Brain microvascular endothelial cell (primary cell): ENCODE measurements around the gene HS3ST2.
"Not testable (repeated sequence)": the region's sequence is repeated elsewhere in the genome, so short reads cannot be mapped to it uniquely, and the experiment has no call there.

Experiments used
- DNase-seq: peaks from one replicate; pipeline ENCODE4 v3.0.0-alpha.2; 2020
- H3K27ac ChIP-seq: fragments of 250-450 bp; sonication (Bioruptor Pico); 2 replicates; pipeline ENCODE4 v1.5.1; 2020; ENCODE audit warnings: mild to moderate bottlenecking, moderate library complexity
- H3K27me3 ChIP-seq: fragments of 250-450 bp; sonication (Bioruptor Pico); replicated peaks from 2 replicates; pipeline ENCODE4 v1.5.1; 2020; ENCODE audit warnings: mild to moderate bottlenecking
- H3K36me3 ChIP-seq: fragments of 250-450 bp; sonication (Bioruptor Pico); replicated peaks from 2 replicates; pipeline ENCODE4 v1.5.1; 2020; ENCODE audit warnings: mild to moderate bottlenecking
- H3K4me3 ChIP-seq: 2 replicates; pipeline ENCODE4 v1.5.1; 2011; ENCODE audit warnings: low read depth, mild to moderate bottlenecking, control low read depth, low read length, moderate library complexity
- CTCF ChIP-seq: IDR thresholded peaks from 2 replicates; pipeline ENCODE4 v1.5.1; 2011; ENCODE audit warnings: low read depth, mild to moderate bottlenecking, moderate library complexity, low read length, control low read depth, inconsistent platforms; ENCODE audit errors: missing control alignments
- in situ Hi-C: cut with HindIII; loops from 2 replicates; pipeline ENCODE4 v1.10.0; 2017; ENCODE audit warnings: low sequenced_read_pairs, low pct_ligation_motif_present

HS3ST2 gene

DNA sequence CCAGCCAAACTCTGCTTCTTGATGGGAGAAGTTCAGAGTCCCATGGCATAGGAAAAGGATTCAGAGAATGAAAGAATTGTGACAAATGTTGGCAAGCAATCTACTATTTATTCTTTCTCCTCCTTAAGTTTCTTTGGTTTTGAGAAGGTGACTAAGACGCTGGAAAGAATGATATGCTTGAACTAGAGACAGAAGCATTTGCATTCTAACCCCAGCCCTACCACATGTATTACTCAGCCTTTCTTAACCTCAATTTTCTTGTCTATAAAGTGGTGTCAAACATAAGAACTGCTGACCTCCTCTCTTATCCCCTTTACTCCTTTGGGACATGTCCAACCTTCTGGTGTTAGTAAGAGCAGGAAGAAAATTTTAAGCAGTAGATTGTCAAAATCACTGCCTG, 124.7 kb downstream of the HS3ST2 start:
- Histone ChIP-seq H3K36me3 (no peaks in the 10 kb centered on the region), H3K4me3 (no peak overlapping the region), H3K27ac (no peak overlapping the region), H3K27me3 (no peaks in the 10 kb centered on the region)
- TF ChIP-seq CTCF = no peak
- no peak for DNase-seq
- in situ Hi-C loops = no loop called here

- H3K4me3 ChIP-seq, in situ Hi-C loops: not testable (repeated sequence)
Observed at GRCh38 chr16:22939744-22940363, 125.9 kb downstream of the HS3ST2 start.

DNA sequence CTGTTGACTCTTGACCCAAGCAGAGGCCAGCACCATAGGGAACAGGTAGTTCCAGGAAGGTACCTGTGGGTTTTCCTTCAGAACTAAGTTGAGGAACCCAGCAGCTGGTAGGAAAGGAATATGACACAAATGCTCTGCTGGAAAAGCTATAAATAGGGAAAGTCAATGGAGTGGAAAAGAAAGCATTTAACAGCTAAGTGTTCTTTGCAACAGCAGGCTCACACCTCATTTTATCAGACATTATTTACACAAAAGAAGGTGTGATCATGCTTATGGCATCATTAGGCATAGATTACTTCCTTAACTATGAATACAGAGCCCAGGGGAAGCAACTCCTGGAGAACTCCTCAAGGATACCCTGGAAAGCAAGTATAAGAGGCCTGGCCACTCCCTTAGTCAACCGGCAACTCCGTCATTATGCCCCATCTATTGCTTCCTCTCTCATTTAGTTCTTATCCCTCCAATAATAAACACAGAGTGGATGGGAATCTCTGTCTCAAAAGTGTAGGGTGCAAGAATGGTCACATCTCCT, 128.1 kb downstream of the HS3ST2 start:
- no peaks in the 10 kb centered on the region for H3K36me3 ChIP-seq
- in situ Hi-C loops = no loop called here
- no peak overlapping the region for H3K4me3 ChIP-seq
- no peak for DNase-seq
- H3K27me3 ChIP-seq = no peaks in the 10 kb centered on the region
- H3K27ac ChIP-seq = no peak overlapping the region
- no peak for TF ChIP-seq CTCF

More at GRCh38 chr16:22939744-22940363, 125.9 kb downstream of the HS3ST2 start:
- DNase-seq, H3K27ac ChIP-seq, H3K36me3 ChIP-seq, H3K27me3 ChIP-seq: not testable (repeated sequence)

DNA sequence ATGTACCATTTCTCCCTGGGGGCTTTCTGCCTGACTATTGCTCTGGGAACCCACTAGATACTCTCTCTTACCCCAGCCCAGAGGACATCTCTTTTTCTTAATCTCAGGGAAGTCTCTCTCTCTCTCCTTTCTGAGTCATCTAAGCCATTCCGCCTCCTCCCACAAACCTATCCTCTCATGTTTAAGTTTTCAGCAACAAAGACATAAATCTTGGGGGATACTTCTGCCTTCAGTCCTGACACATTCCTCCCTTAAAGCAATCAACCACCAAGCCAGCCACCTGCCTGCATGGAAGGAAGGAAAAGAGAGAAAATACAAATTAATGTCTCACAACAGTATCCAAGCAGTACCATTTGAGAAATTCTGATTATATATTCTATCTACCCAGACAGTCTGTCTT, 128.8 kb downstream of the HS3ST2 start:
- Histone ChIP-seq H3K36me3 (no peaks in the 10 kb centered on the region), H3K27me3 (no peaks in the 10 kb centered on the region), H3K27ac (no peak overlapping the region), H3K4me3 (no peak overlapping the region)
- no peak for TF ChIP-seq CTCF
- DNase-seq = no peak
- in situ Hi-C loops = no loop called here

DNA sequence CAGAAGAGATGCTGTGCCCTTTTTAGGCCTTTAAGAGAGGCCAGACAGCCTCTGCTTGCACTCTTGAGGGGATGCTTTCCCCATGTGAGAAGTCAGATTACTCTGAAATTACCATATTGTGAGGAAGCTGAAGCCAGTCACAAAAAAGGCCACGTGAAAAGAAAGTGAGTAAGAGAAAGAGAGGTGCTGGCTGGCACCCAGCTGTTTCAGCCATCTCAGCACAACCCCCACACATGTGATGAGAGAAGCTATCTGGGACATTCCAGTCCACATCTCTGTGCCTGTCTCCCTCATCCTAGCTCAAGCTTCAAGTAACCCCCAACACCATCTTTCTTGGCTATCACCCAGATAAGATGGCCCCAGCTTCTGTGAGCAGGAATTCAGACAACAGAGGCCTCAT, 131.4 kb downstream of the HS3ST2 start:
- DNase-seq = no peak
- Histone ChIP-seq H3K4me3 (no peak overlapping the region), H3K36me3 (no peaks in the 10 kb centered on the region), H3K27ac (no peak overlapping the region), H3K27me3 (peaks cover 4% of the 10 kb centered on the region)
- in situ Hi-C loops = no loop called here
- no peak for TF ChIP-seq CTCF

GRCh38 chr16:22946433-22946832, 132.5 kb downstream of the HS3ST2 start:
- Histone ChIP-seq H3K27ac (no peak overlapping the region), H3K27me3 (peaks cover 4% of the 10 kb centered on the region), H3K36me3 (no peaks in the 10 kb centered on the region), H3K4me3 (no peak overlapping the region)
- DNase-seq = no peak
- in situ Hi-C loops = no loop called here
- no peak for TF ChIP-seq CTCF
